SJSA1 (cell line): ENCODE measurements around the gene CCDC102A. TPM values are rescaled to one million over a fixed set of nuclear protein-coding genes. Genes with fewer than 3 reads are reported as not detected.

Experiments
- DNase-seq, 2 experiments: peaks; one replicate each; pipeline ENCODE4 v3.0.0-alpha.2; 2015 to 2020; ENCODE audit warnings: low spot score in 2 of 2, low read depth in 1 of 2
- H3K27ac ChIP-seq: fragments of 250-450 bp; sonication (Bioruptor Pico); 2 replicates; pipeline ENCODE4 v1.5.1; 2020; ENCODE audit warnings: mild to moderate bottlenecking, moderate library complexity
- H3K27me3 ChIP-seq: fragments of 250-450 bp; sonication (Bioruptor Pico); replicated peaks from 2 replicates; pipeline ENCODE4 v1.5.1; 2020; ENCODE audit warnings: mild to moderate bottlenecking, moderate library complexity
- H3K36me3 ChIP-seq: fragments of 250-450 bp; sonication (Bioruptor Pico); 2 replicates; pipeline ENCODE4 v1.5.1; 2020; ENCODE audit warnings: mild to moderate bottlenecking
- H3K4me1 ChIP-seq: fragments of 250-450 bp; sonication (Bioruptor Pico); replicated peaks from 2 replicates; pipeline ENCODE4 v1.6.1; 2021; ENCODE audit warnings: mild to moderate bottlenecking
- H3K4me3 ChIP-seq: fragments of 250-450 bp; sonication (Bioruptor Pico); 2 replicates; pipeline ENCODE4 v1.5.1; 2020; ENCODE audit warnings: mild to moderate bottlenecking
- H3K9me3 ChIP-seq: fragments of 250-450 bp; sonication (Bioruptor Pico); replicated peaks from 2 replicates; pipeline ENCODE4 v1.5.1; 2020; ENCODE audit warnings: mild to moderate bottlenecking
- total RNA-seq: library from RNA; depleted of rRNA; stranded (reverse); fragments of >200 nt; shearing (Covaris generic); gene quantifications from 2 replicates; pipeline ENCODE4 v1.2.3, GENCODE V29; 2014

The CCDC102A gene
- total RNA-seq, 1 experiment from 2014 or later: 13.4 TPM

DNA sequence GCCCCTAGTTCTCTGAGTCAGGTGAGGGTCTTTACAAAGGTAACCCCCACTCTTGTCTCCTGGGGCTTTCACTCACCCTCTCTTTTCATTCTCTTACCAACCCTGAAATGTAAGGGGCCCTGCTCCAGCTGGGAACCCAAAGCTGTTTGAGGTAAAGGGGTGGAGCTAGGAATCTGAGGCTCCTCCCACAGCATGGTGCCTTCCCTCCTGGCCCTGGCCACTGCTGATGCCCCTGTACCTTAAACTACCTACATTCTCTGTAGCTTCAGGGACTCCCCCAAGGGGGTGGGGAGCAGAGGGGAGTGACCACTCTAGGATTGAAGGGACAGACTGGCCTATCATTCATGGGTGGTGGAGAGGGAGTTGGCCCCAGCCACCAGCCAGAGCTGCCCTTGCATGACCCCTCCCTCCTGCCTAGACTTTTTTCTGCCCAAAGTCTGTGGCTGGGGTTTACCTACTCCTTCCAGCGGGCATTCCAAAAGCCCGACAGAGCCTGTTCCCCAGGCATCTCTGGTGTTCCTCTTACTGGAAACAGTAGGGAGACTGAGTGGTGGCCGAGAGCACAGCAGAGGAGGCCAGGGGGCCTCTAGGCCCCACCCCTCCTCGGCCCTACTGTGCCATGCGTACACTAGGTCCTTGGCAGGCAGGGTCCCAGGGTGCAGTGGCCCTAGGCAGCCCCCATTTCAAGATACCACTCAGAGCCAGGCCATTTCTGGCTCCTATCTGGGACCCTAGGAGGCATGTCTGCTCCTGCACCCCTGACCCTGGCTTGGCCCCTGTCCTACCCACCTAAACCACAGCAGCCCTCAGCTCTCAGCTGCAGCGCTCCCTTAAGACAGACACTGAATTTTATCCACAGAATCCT lies 59.6 kb downstream of the CCDC102A start:
- Histone ChIP-seq H3K9me3 (no peaks in the 10 kb centered on the region), H3K27me3 (no peaks in the 10 kb centered on the region), H3K36me3 (peaks cover 18% of the 10 kb centered on the region), H3K4me3 (no peak overlapping the region), H3K27ac (no peak overlapping the region), H3K4me1 (peaks cover 4% of the 10 kb centered on the region; the same call in 1 of the 2 replicates)
- no peak for DNase-seq

- Histone ChIP-seq H3K4me1 (peaks cover 4% of the 10 kb centered on the region; the same call in 1 of the 2 replicates), H3K27me3 (no peaks in the 10 kb centered on the region), H3K36me3 (peaks cover 25% of the 10 kb centered on the region), H3K27ac (no peak overlapping the region), H3K9me3 (no peaks in the 10 kb centered on the region), H3K4me3 (no peak overlapping the region)
- DNase-seq: no peak
Measured at GRCh38 chr16:57475711-57476339, 60.5 kb downstream of the CCDC102A start.

DNA sequence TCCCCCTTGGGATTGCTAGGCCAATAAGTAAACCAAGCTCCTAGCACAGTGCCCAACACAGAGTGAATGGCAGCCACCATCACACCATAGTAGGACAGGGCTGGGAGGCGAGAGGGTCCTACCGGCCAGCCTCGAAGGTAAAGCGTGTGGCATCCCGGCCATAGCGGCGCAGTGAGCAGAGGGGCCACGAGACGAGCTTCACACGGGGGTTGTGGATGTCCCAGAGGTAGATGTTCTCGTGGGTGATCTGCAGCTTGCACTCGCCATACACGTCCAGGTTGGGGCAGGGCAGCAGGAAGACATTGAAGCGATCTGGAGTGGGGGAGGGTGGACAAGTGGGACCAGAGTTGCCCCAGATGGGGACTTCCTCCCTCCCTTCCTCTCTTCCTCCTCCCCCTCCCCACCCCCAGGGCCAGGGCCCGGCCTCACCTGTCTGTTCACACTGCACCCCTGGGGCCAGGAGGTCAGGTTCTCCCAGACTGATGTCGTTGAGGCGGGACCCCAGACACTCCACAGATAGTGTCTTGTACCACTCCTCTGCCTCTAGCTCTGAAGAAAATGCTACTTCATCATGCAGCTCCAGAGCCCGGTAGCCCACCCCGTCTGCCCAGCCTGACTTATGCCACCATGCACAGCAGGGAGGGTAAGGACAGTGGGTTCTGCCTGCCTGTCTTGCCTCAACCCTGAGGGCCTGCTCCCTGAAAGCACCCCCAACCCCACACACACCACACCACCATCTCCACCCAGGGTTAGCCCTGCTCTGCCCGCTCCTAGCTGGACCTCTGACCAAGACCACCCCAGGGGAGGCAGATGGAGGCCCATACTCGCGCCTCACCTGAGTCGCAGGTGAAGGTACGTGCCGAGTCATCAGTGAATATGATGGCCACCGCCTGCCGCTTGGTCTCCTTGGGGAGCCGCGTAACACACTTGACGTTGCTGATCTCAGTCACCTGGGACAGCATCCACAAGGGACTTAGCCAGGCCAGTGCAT lies 61.4 kb downstream of the CCDC102A start:
- Histone ChIP-seq H3K4me1 (no peaks in the 10 kb centered on the region), H3K27me3 (no peaks in the 10 kb centered on the region), H3K27ac (no peak overlapping the region), H3K4me3 (no peak overlapping the region), H3K9me3 (no peaks in the 10 kb centered on the region), H3K36me3 (peaks cover 34% of the 10 kb centered on the region)
- DNase-seq: no peak

DNA sequence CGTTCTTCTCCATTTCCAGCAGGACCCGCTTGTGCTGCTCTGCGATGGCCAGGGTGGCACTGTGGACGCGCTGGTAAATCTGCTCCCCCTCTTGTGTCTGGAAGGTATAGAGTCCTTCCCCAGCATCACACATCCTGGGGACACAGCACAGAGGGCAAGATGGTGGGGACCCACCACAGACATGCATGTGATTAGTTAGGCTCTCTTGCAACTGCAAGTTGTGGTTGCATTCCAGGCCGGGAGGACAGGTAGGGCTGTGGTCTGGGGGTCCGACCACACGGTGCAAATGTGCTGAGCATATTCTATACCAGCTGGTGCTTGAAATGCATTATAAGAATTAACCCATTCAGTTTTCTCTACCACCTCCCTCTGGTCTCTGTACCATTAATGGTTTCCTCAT lies 62.5 kb downstream of the CCDC102A start:
- Histone ChIP-seq H3K9me3 (no peaks in the 10 kb centered on the region), H3K27me3 (no peaks in the 10 kb centered on the region), H3K27ac (no peak overlapping the region), H3K36me3 (peaks cover 44% of the 10 kb centered on the region), H3K4me1 (no peaks in the 10 kb centered on the region), H3K4me3 (no peak overlapping the region)
- DNase-seq: no peak

GRCh38 chr16:57473176-57473840 lies 63.1 kb downstream of the CCDC102A start:
- Histone ChIP-seq H3K27me3 (no peaks in the 10 kb centered on the region), H3K9me3 (no peaks in the 10 kb centered on the region), H3K36me3 (peaks cover 50% of the 10 kb centered on the region), H3K4me3 (no peak overlapping the region), H3K27ac (no peak overlapping the region), H3K4me1 (no peaks in the 10 kb centered on the region)
- no peak for DNase-seq

GRCh38 chr16:57472665-57473060 lies 63.7 kb downstream of the CCDC102A start:
- H3K4me3 ChIP-seq: no peak overlapping the region
- peaks cover 57% of the 10 kb centered on the region for H3K36me3 ChIP-seq
- no peaks in the 10 kb centered on the region for H3K9me3 ChIP-seq
- DNase-seq: no peak
- no peaks in the 10 kb centered on the region for H3K27me3 ChIP-seq
- no peaks in the 10 kb centered on the region for H3K4me1 ChIP-seq
- no peak overlapping the region for H3K27ac ChIP-seq

DNA sequence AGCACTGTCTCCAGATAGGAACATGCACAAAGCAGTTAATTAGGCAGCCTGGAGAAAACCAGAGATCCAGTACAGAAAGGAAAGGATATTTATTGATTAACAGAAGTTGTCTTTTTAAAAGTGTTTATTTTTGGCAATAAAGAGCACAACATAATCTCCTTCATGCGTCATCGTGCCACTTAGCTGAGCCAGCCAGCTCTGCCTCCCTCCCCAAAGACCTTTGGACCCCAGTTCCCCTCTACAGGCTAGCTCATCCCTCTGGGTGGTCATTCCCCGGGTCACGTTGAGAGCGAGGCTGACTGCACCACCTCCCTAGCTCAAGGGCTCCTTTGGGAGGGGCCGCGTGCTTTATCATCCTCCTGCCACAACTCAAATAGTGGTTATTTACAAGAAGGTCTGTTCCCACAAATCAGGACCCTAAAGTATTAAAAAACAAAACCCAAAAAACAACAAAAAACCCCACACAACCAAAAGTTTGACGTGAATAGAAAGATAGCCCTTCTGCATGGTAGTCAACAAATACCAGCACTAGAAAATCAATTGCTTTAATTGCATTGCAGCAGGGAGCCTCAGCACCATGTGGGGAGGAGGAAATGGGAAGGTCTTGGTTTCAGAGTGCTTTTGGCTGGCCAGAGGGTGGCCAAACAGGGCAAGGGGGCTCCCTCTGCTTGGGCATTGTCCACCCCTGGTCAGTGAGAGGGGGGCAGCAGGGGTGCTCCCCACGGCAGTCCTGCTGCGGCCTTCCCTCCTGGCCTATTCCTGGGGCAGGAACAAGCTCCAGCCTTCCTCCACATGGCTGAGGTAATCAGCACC lies 64.3 kb downstream of the CCDC102A start:
- no peaks in the 10 kb centered on the region for H3K4me1 ChIP-seq
- peaks cover 63% of the 10 kb centered on the region for H3K36me3 ChIP-seq
- H3K9me3 ChIP-seq: no peaks in the 10 kb centered on the region
- no peak overlapping the region for H3K4me3 ChIP-seq
- H3K27ac ChIP-seq: no peak overlapping the region
- H3K27me3 ChIP-seq: no peaks in the 10 kb centered on the region
- no peak for DNase-seq

- Histone ChIP-seq H3K36me3 (peaks cover 71% of the 10 kb centered on the region), H3K4me3 (no peak overlapping the region), H3K27me3 (no peaks in the 10 kb centered on the region), H3K27ac (no peak overlapping the region), H3K4me1 (no peaks in the 10 kb centered on the region), H3K9me3 (no peaks in the 10 kb centered on the region)
- DNase-seq: no peak
Measured at GRCh38 chr16:57471209-57471608, 65.2 kb downstream of the CCDC102A start.

GRCh38 chr16:57470711-57471110 lies 65.7 kb downstream of the CCDC102A start:
- no peak for DNase-seq
- Histone ChIP-seq H3K27me3 (no peaks in the 10 kb centered on the region), H3K9me3 (no peaks in the 10 kb centered on the region), H3K4me1 (no peaks in the 10 kb centered on the region), H3K36me3 (peaks cover 76% of the 10 kb centered on the region), H3K27ac (no peak overlapping the region), H3K4me3 (no peak overlapping the region)

- no peak for DNase-seq
- Histone ChIP-seq H3K9me3 (no peaks in the 10 kb centered on the region), H3K4me1 (no peaks in the 10 kb centered on the region), H3K27me3 (no peaks in the 10 kb centered on the region), H3K27ac (no peak overlapping the region), H3K36me3 (peaks cover 84% of the 10 kb centered on the region), H3K4me3 (no peak overlapping the region)
Measured at GRCh38 chr16:57469917-57470470, 66.4 kb downstream of the CCDC102A start.

GRCh38 chr16:57469046-57469445 lies 67.3 kb downstream of the CCDC102A start:
- Histone ChIP-seq H3K4me1 (no peaks in the 10 kb centered on the region), H3K36me3 (peaks cover 89% of the 10 kb centered on the region), H3K27me3 (no peaks in the 10 kb centered on the region), H3K4me3 (no peak overlapping the region), H3K9me3 (no peaks in the 10 kb centered on the region), H3K27ac (no peak overlapping the region)
- DNase-seq: no peak

DNA sequence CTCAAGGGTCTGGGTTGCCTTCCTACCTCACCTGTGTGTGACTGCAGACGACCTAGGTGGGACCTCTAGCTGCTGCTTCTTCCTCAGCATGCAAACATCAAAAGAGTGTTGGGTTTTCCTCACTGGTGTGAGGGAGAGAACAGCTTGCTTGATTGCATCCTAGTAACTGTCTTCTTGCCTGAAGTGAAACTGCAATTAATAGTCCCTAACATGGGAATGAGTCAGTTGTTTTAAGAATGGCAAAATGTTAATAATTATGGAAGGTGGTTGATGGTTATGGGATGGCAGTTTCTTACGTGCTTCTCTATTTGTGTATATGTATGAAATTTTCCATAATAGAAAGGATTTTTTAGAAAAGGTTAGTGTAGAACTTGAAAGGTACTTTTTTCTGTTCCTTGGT lies 68.0 kb downstream of the CCDC102A start:
- no peak for DNase-seq
- Histone ChIP-seq H3K4me3 (no peak overlapping the region), H3K9me3 (no peaks in the 10 kb centered on the region), H3K27ac (no peak overlapping the region), H3K4me1 (peaks cover 3% of the 10 kb centered on the region), H3K27me3 (no peaks in the 10 kb centered on the region), H3K36me3 (peaks cover 94% of the 10 kb centered on the region)
